Mesodermal cell (in vitro differentiated cells): ENCODE data around the gene KLK1.
A peak's percentile ranks its signal among the peaks of the same experiment; 100 is the strongest.

Experiments used
- H3K27ac ChIP-seq: 2 replicates; pipeline ENCODE4 v1.7.0; 2013; ENCODE audit warnings: mild to moderate bottlenecking, low read depth, low read length, moderate library complexity; ENCODE audit not compliant: severe bottlenecking
- H3K36me3 ChIP-seq: 2 replicates; pipeline ENCODE4 v1.7.1; 2013; ENCODE audit warnings: mild to moderate bottlenecking, low read length, moderate library complexity; ENCODE audit not compliant: control insufficient read depth, insufficient read depth
- H3K4me1 ChIP-seq: one replicate; pipeline ENCODE4 v1.7.1; 2013; ENCODE audit warnings: mild to moderate bottlenecking, low read length; ENCODE audit not compliant: insufficient read depth, control insufficient read depth, poor library complexity, severe bottlenecking
- H3K4me3 ChIP-seq: 2 replicates; pipeline ENCODE4 v1.7.0; 2013; ENCODE audit warnings: low read length, control low read depth, mild to moderate bottlenecking; ENCODE audit not compliant: insufficient read depth, poor library complexity, severe bottlenecking; ENCODE audit errors: extremely low read depth
- H3K9me3 ChIP-seq: 2 replicates; pipeline ENCODE4 v1.7.1; 2013; ENCODE audit warnings: mild to moderate bottlenecking, low read length, moderate library complexity; ENCODE audit not compliant: control insufficient read depth
- WGBS, 2 experiments: methylation state at CpG; one replicate each; pipeline ENCODE4 v1.1.5; 2013; ENCODE audit warnings: missing lambda C conversion rate in 2 of 2; ENCODE audit not compliant: insufficient coverage in 2 of 2; 5-methylcytosine and 5-hydroxymethylcytosine counted together

KLK1 gene

GRCh38 chr19:50835785-50836542, 12.4 kb upstream of the KLK1 start:
- no peaks in the 10 kb centered on the region for H3K36me3 ChIP-seq
- H3K4me3 ChIP-seq, result peak overlapping the region; percentile 46
- no peaks in the 10 kb centered on the region for H3K9me3 ChIP-seq
- 7 to 10% methylated on average over 34 to 65 of the region's 67 CpGs for WGBS, 2 experiments
- H3K27ac ChIP-seq, result no peak overlapping the region
- H3K4me1 ChIP-seq, result no peaks in the 10 kb centered on the region

- Histone ChIP-seq H3K27ac (no peak overlapping the region), H3K4me3 (peak overlapping the region; percentile 46), H3K9me3 (no peaks in the 10 kb centered on the region), H3K36me3 (no peaks in the 10 kb centered on the region), H3K4me1 (no peaks in the 10 kb centered on the region)
- 55 to 63% methylated on average over 7 to 8 of the region's 13 CpGs for WGBS, 2 experiments
Observed at GRCh38 chr19:50835103-50835784, 11.7 kb upstream of the KLK1 start.

DNA sequence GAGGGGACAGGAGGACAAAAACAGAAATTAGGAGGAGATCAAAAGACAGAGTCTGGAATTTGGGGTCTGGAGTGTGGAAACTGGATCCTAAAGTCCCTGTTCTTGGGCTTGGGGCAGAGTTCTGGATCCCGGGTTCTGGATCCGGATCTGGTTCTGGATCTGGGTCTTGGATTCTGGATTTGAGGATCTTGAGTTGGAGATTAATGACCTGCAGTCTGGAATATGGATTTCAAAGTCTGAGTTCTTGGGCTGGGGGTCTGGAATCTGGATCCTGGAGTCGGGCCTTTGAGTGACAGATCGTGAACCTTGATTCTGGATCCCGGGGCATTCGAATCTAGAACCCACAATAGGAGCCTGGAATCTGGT, 10.2 kb upstream of the KLK1 start:
- Histone ChIP-seq H3K36me3 (no peaks in the 10 kb centered on the region), H3K4me1 (no peaks in the 10 kb centered on the region), H3K4me3 (no peak overlapping the region), H3K27ac (no peak overlapping the region), H3K9me3 (no peaks in the 10 kb centered on the region)
- 85 to 92% methylated on average over 6 of the region's 6 CpGs for WGBS, 2 experiments

DNA sequence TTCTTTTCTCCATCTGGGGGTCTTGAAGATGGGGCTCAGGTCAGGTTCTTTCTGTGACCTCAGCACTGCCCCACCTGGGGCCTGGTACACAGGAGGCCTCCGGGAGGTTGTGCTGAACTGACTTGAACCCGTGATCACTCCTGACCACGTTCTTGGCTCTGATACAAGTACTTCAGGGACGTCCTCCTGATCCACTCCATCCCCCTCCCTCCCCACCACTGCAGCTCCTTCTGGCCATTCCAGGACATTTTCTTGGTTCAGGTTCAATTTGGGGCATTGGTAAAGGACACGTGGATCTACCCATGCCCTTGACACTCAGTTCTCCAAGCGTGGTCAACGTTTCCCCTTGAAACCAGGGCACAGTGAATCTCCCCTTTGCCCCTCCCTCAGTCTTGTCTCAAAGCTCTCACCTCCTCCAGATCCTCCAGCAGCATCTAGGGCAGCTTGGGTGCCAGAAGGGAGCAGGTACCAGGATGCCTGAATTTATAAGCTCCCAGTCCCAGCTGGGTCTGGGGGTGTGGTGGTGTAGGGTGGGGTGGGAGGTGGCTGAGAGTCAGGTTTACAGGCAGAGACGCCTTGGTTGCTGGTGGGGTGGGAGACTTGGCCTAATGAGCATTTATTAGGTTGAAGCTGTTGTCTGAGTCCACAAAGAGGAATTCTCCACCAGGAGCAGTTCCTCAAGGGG, 9.7 kb upstream of the KLK1 start, which contains the start of gene KLK15:
TSS of gene KLK15 (minus strand) at position 458 of the 685 bp plus-strand sequence. CDS start 2,082 bp downstream, outside the sequence.
- Histone ChIP-seq H3K9me3 (no peaks in the 10 kb centered on the region), H3K36me3 (no peaks in the 10 kb centered on the region), H3K4me3 (no peak within 1 kb of the TSS), H3K4me1 (no peaks in the 10 kb centered on the region), H3K27ac (no peak within 1 kb of the TSS)
- WGBS, 2 experiments, result 72 to 83% methylated on average over 7 to 8 of the region's 8 CpGs

DNA sequence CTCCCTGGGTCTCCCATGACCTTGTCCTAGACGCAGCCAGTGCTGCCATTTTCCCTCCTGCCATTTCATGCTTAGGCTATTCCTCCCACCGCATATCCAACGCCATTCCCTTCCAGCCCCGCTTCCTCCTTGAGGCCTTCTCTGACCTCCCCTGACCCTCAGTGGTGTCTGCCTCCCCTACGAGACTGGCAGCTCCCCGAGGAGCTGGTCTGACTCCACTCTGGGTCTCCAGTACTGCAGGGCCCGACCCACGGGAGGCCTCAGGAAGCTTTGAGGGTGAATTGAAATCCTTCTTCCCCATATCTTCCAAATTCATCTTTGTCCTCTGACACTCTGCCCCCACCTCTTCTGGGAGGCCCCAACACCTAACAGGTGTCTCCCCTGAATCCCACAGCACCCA, 9.1 kb upstream of the KLK1 start:
- no peak overlapping the region for H3K27ac ChIP-seq

DNA sequence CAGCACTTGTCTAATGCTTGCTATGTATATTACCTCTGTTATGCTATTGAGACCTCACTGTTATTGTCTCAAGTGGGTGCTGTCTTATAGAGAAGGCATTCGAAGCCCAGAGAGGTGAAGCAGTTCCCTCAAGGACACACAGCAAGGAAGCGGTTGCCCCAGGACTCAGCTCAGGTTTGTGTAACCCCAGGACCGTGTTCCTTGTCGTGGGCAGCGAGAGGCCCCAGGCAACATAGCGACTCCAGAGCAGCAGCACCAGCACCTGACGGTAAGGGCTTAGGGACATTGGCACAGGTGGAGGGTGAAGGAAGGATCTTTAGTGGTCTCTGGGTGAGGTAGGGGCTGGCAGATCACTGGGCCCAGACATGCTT, 7.4 kb upstream of the KLK1 start:
- H3K4me3 ChIP-seq, result no peak overlapping the region
- no peak overlapping the region for H3K27ac ChIP-seq
- no peaks in the 10 kb centered on the region for H3K36me3 ChIP-seq
- 72 to 79% methylated on average over 4 to 7 of the region's 7 CpGs for WGBS, 2 experiments
- H3K4me1 ChIP-seq, result no peaks in the 10 kb centered on the region
- H3K9me3 ChIP-seq, result no peaks in the 10 kb centered on the region

More for the DNA sequence above, 9.1 kb upstream of the KLK1 start:
- H3K36me3 ChIP-seq, result no peaks in the 10 kb centered on the region
- WGBS, 2 experiments, result 72 to 91% methylated on average over 5 to 8 of the region's 8 CpGs
- H3K9me3 ChIP-seq, result no peaks in the 10 kb centered on the region
- H3K4me3 ChIP-seq, result no peak overlapping the region
- no peaks in the 10 kb centered on the region for H3K4me1 ChIP-seq

GRCh38 chr19:50830266-50831025, 6.9 kb upstream of the KLK1 start:
- Histone ChIP-seq H3K36me3 (no peaks in the 10 kb centered on the region), H3K9me3 (no peaks in the 10 kb centered on the region), H3K27ac (no peak overlapping the region), H3K4me3 (no peak overlapping the region), H3K4me1 (no peaks in the 10 kb centered on the region)
- 54 to 62% methylated on average over 5 to 6 of the region's 17 CpGs for WGBS, 2 experiments

DNA sequence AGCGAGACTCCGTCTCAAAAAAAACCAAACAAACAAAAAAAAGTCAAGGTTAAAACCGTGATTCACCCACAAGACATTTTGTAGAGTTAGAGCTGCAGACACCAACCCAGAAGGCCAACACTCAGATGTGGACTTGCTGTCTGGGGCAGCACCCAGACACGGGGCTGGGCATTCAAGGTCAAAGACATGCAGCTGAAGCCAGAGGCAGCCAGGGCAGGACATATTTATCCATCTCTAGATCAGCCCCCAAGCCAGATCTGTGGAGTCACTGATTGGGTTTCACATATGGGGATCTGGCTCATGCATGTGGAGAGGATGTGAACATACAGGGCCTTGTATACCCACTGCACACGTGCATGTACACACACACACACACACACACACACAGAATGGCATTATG, 6.2 kb upstream of the KLK1 start:
- Histone ChIP-seq H3K4me1 (no peaks in the 10 kb centered on the region), H3K27ac (no peak overlapping the region), H3K4me3 (no peak overlapping the region), H3K9me3 (no peaks in the 10 kb centered on the region), H3K36me3 (no peaks in the 10 kb centered on the region)
- 100% methylated on average over 1 of the region's 5 CpGs; no CpG with 5 or more reads in 1 of the 2 experiments for WGBS, 2 experiments

DNA sequence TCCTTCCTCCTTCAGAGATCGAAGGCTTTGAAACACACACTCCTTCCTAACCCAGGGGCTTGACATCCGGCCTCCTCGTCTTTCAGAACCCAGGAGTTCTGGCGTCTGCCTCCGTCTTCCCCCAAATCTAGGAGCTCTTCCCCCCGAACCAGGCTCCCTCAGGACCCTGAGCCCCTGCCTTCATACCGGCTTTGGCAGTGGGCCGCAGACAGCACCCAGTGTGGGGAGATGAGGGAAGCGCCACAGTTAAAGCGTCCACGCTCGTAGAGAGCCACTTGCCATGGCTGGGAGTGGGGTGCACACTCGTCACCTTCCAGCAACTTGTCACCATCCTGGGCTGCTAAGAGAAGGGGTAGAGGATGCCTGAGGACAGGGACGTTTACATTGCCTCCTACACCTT, 3.9 kb upstream of the KLK1 start:
- WGBS, 2 experiments, result 88 to 90% methylated on average over 1 to 2 of the region's 14 CpGs

GRCh38 chr19:50826492-50827240, 3.1 kb upstream of the KLK1 start:
- Histone ChIP-seq H3K36me3 (no peaks in the 10 kb centered on the region), H3K4me1 (no peaks in the 10 kb centered on the region), H3K9me3 (no peaks in the 10 kb centered on the region), H3K4me3 (no peak overlapping the region), H3K27ac (no peak overlapping the region)
- 88 to 89% methylated on average over 38 of the region's 43 CpGs for WGBS, 2 experiments

More for the DNA sequence above, 3.9 kb upstream of the KLK1 start:
- no peaks in the 10 kb centered on the region for H3K4me1 ChIP-seq
- H3K27ac ChIP-seq, result no peak overlapping the region
- no peak overlapping the region for H3K4me3 ChIP-seq
- H3K9me3 ChIP-seq, result no peaks in the 10 kb centered on the region
- H3K36me3 ChIP-seq, result no peaks in the 10 kb centered on the region
